ENCODE data around the gene ZNF385C.

DNA sequence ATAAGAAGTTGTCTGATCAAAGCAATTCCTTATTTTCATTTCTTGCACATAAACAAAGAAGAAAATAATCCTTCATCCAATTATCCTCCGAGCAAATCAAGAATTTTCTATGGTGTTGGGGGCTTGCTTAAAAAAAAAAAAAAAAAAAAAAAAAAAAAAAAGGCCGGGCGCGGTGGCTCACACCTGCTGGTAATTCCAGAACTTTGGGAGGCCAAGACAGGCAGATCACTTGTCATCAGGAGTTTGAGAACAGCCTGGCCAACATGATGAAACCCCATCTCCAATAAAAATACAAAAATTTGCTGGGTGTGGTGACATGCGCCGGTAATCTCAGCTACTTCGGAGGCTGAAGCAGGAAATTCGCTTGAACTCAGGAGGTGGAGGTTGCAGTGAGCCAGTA, 112.4 kb downstream of the ZNF385C start:
- TF ChIP-seq CTCF (IDR thresholded peaks at IDR 0.05) (no peak), POLR2A (IDR thresholded peaks at IDR 0.05) (no peak)

Data from esophagus squamous epithelium (tissue), 4 donors.